WTC11 (cell line): ENCODE results near the gene IL24. TPM values are rescaled to one million over a fixed set of nuclear protein-coding genes. Genes with fewer than 3 reads are reported as not detected.
"Not testable (repeated sequence)": the region's sequence is repeated elsewhere in the genome, so short reads cannot be mapped to it uniquely, and the experiment has no call there.

Experiments used
- ATAC-seq: fragments of 200-7000 bp; cut with Tn5 transposase; 2 replicates; pipeline ENCODE4 v1.10.0; 2021; ENCODE audit warnings: mild to moderate bottlenecking, moderate library complexity
- CTCF ChIA-PET: fragments of 300-600 bp; sonication (Branson Sonifier 250); formaldehyde crosslinking; loops from one replicate; lab custom pipeline; 2021; ENCODE audit warnings: antibody characterized with exemption; lab: Charles Lee
- POLR2A ChIA-PET: fragments of 350-600 bp; sonication (Branson Sonifier 250); formaldehyde crosslinking; loops from one replicate; lab custom pipeline; 2021; ENCODE audit warnings: antibody characterized with exemption; lab: Charles Lee
- DNase-seq: peaks from one replicate; pipeline ENCODE4 v3.0.0; 2021; ENCODE audit warnings: low spot score
- H3K27ac Mint-ChIP-seq: 2 replicates; pipeline ENCODE4 v1.8.0; 2021; ENCODE audit warnings: mixed read lengths
- H3K27me3 Mint-ChIP-seq: 2 replicates; pipeline ENCODE4 v1.8.0; 2021; ENCODE audit warnings: low read depth, mild to moderate bottlenecking, moderate library complexity, mixed read lengths
- H3K36me3 Mint-ChIP-seq: 2 replicates; pipeline ENCODE4 v1.8.0; 2021; ENCODE audit warnings: mixed read lengths
- H3K4me1 Mint-ChIP-seq: 2 replicates; pipeline ENCODE4 v1.8.0; 2022; ENCODE audit warnings: mixed read lengths
- H3K4me3 Mint-ChIP-seq: 2 replicates; pipeline ENCODE4 v1.8.0; 2021; ENCODE audit warnings: mild to moderate bottlenecking, moderate library complexity, mixed read lengths
- H3K9me3 Mint-ChIP-seq: 2 replicates; pipeline ENCODE4 v1.8.0; 2021; ENCODE audit warnings: mixed read lengths
- CREB1 ChIP-seq: sonication (generic); formaldehyde crosslinking; IDR thresholded peaks from 2 replicates; pipeline ENCODE4 v1.8.0; 2023; ENCODE audit warnings: mild to moderate bottlenecking, missing genetic modification reagents
- CREM ChIP-seq: sonication (generic); formaldehyde crosslinking; IDR thresholded peaks from 2 replicates; pipeline ENCODE4 v1.8.1; 2022; ENCODE audit warnings: mild to moderate bottlenecking, missing genetic modification reagents, moderate library complexity
- CTCF ChIP-seq: fragments of 200-600 bp; IDR thresholded peaks from 2 replicates; pipeline ENCODE4 v1.8.0; 2022; ENCODE audit warnings: antibody characterized with exemption
- EMX1 ChIP-seq: fragments of 250-450 bp; sonication (Bioruptor Pico); IDR thresholded peaks from 2 replicates; pipeline ENCODE4 v1.8.0; 2021; ENCODE audit warnings: mild to moderate bottlenecking
- ESRRA ChIP-seq: sonication (generic); formaldehyde crosslinking; IDR thresholded peaks from 2 replicates; pipeline ENCODE4 v1.8.1; 2022; ENCODE audit warnings: mild to moderate bottlenecking, missing genetic modification reagents, borderline replicate concordance
- HMGA2 ChIP-seq: fragments of 250-450 bp; sonication (Bioruptor Pico); IDR thresholded peaks from 2 replicates; pipeline ENCODE4 v1.4.0; 2021; ENCODE audit warnings: mild to moderate bottlenecking, moderate library complexity
- IRF2 ChIP-seq: sonication (generic); formaldehyde crosslinking; IDR thresholded peaks from 2 replicates; pipeline ENCODE4 v1.8.0; 2022; ENCODE audit warnings: low read depth, missing genetic modification reagents, borderline replicate concordance
- JAZF1 ChIP-seq: fragments of 250-450 bp; sonication (Bioruptor Pico); IDR thresholded peaks from 2 replicates; pipeline ENCODE4 v1.9.0; 2021; ENCODE audit warnings: moderate library complexity, mild to moderate bottlenecking, inconsistent platforms
- NFE2L1 ChIP-seq: sonication (generic); formaldehyde crosslinking; IDR thresholded peaks from 2 replicates; pipeline ENCODE4 v1.8.1; 2023; ENCODE audit warnings: missing genetic modification reagents
- PREB ChIP-seq: sonication (generic); formaldehyde crosslinking; IDR thresholded peaks from 2 replicates; pipeline ENCODE4 v1.8.1; 2022; ENCODE audit warnings: mild to moderate bottlenecking, missing genetic modification reagents, moderate library complexity, borderline replicate concordance
- PRRX2 ChIP-seq: fragments of 250-450 bp; sonication (Bioruptor Pico); IDR thresholded peaks from 2 replicates; pipeline ENCODE4 v1.8.0; 2021; ENCODE audit warnings: mild to moderate bottlenecking
- SP1 ChIP-seq: sonication (generic); formaldehyde crosslinking; conservative IDR thresholded peaks from 2 replicates; pipeline ENCODE4 v1.8.1; 2022; ENCODE audit warnings: missing genetic modification reagents
- STAT6 ChIP-seq: sonication (generic); formaldehyde crosslinking; conservative IDR thresholded peaks from 2 replicates; pipeline ENCODE4 v1.8.1; 2023; ENCODE audit warnings: mild to moderate bottlenecking, low read depth, missing genetic modification reagents, moderate library complexity
- USF2 ChIP-seq: sonication (generic); formaldehyde crosslinking; IDR thresholded peaks from 2 replicates; pipeline ENCODE4 v1.8.1; 2023; ENCODE audit warnings: mild to moderate bottlenecking, missing genetic modification reagents, moderate library complexity
- total RNA-seq: library from RNA; stranded (reverse); gene quantifications from 3 replicates; pipeline ENCODE4 v1.2.3, GENCODE V29; 2021

The IL24 gene
- total RNA-seq, 1 experiment from 2014 or later = not detected

- H3K36me3 Mint-ChIP-seq = no peaks in the 10 kb centered on the region
- no peak for DNase-seq
- no peaks in the 10 kb centered on the region for H3K9me3 Mint-ChIP-seq
- no peak overlapping the region for H3K27ac Mint-ChIP-seq
- no peaks in the 10 kb centered on the region for H3K4me1 Mint-ChIP-seq
- TF ChIP-seq PREB (CRISPR knock-in tag) (no peak), CREB1 (CRISPR knock-in tag) (no peak), PRRX2 (CRISPR knock-in tag) (no peak), SP1 (CRISPR knock-in tag) (no peak), ESRRA (no peak), HMGA2 (CRISPR knock-in tag) (no peak), CTCF (no peak), USF2 (CRISPR knock-in tag) (no peak), CREM (CRISPR knock-in tag) (no peak), NFE2L1 (CRISPR knock-in tag) (no peak), JAZF1 (no peak), IRF2 (CRISPR knock-in tag) (no peak), STAT6 (CRISPR knock-in tag) (no peak), EMX1 (CRISPR knock-in tag) (no peak)
- no peak overlapping the region for H3K4me3 Mint-ChIP-seq
- H3K27me3 Mint-ChIP-seq = no peaks in the 10 kb centered on the region
- ChIA-PET CTCF (interaction anchor here (1.7 to 3.2 kb wide), 2 partner anchors 9 to 12 kb away, joined by 6 to 17 read pairs; no protein-coding TSS in a partner anchor), POLR2A (no interaction called here)
- ATAC-seq = no peak
Observed at GRCh38 chr1:206923009-206923960, 26.0 kb downstream of the IL24 start.

GRCh38 chr1:206923961-206924557 is 26.8 kb downstream of the IL24 start:
- H3K27ac Mint-ChIP-seq, H3K4me3 Mint-ChIP-seq, H3K36me3 Mint-ChIP-seq, POLR2A ChIA-PET, ATAC-seq, H3K27me3 Mint-ChIP-seq, H3K4me1 Mint-ChIP-seq, DNase-seq, H3K9me3 Mint-ChIP-seq: not testable (repeated sequence)
- CTCF ChIA-PET = interaction anchor here (1.7 to 2.1 kb wide), 3 partner anchors 10 to 58 kb away, joined by 9 to 15 read pairs (median 9); no protein-coding TSS in a partner anchor
